AG04450 (cell line): ENCODE data around the gene APOL2. TPM values are rescaled to one million over a fixed set of nuclear protein-coding genes. Genes with fewer than 3 reads are reported as not detected.

Experiments
- CTCF ChIA-PET: fragments of 300-600, 350-600 bp; formaldehyde crosslinking; extraction: SDS; loops from one replicate; lab custom pipeline; 2022; ENCODE audit warnings: antibody characterized with exemption, inconsistent platforms; lab: Charles Lee
- POLR2A ChIA-PET: fragments of 350-600 bp; formaldehyde crosslinking; extraction: SDS; loops from one replicate; lab custom pipeline; 2021; ENCODE audit warnings: antibody characterized with exemption, inconsistent platforms; lab: Yijun Ruan, JAX
- DNase-seq: peaks from one replicate; pipeline ENCODE4 v3.0.0-alpha.2; 2011; ENCODE audit warnings: low read depth, low spot score
- H3K27ac ChIP-seq: one replicate; pipeline ENCODE4 v1.5.1; 2012; ENCODE audit warnings: low read depth, low read length, control low read depth
- H3K27me3 ChIP-seq: one replicate; pipeline ENCODE4 v1.6.0; 2012; ENCODE audit warnings: low read length; ENCODE audit not compliant: control insufficient read depth, insufficient read depth
- H3K4me3 ChIP-seq: 2 replicates; pipeline ENCODE4 v1.5.1; 2011; ENCODE audit warnings: mild to moderate bottlenecking, low read depth, low read length, control low read depth
- H3K9me3 ChIP-seq: 2 replicates; pipeline ENCODE4 v1.5.1; 2012; ENCODE audit warnings: low read length; ENCODE audit not compliant: control insufficient read depth, insufficient read depth
- CTCF ChIP-seq: IDR thresholded peaks from 2 replicates; pipeline ENCODE4 v1.5.1; 2011; ENCODE audit warnings: low read depth, low read length, control low read depth, inconsistent platforms
- polyA plus RNA-seq: library from polyadenylated mRNA; depleted of rRNA; stranded (reverse); fragments of >200 nt; gene quantifications from 2 replicates; pipeline ENCODE4 v1.2.3, GENCODE V29; 2011

APOL2 gene
- polyA plus RNA-seq, 1 experiment = 19.7 TPM

GRCh38 chr22:36225333-36225922 lies 13.9 kb downstream of the APOL2 start:
- DNase-seq = no peak
- no peak overlapping the region for H3K4me3 ChIP-seq
- H3K9me3 ChIP-seq = no peaks in the 10 kb centered on the region
- no peak for TF ChIP-seq CTCF
- H3K27me3 ChIP-seq = peaks cover 8% of the 10 kb centered on the region
- ChIA-PET CTCF (no interaction called here), POLR2A (no interaction called here)
- H3K27ac ChIP-seq = no peak overlapping the region

- ChIA-PET CTCF (no interaction called here), POLR2A (no interaction called here)
Observed at GRCh38 chr22:36224245-36224644, 15.1 kb downstream of the APOL2 start.

GRCh38 chr22:36223504-36223903 lies 15.8 kb downstream of the APOL2 start:
- DNase-seq = no peak
- no peak for TF ChIP-seq CTCF
- no peak overlapping the region for H3K27ac ChIP-seq
- no peaks in the 10 kb centered on the region for H3K9me3 ChIP-seq
- H3K27me3 ChIP-seq = peaks cover 12% of the 10 kb centered on the region
- ChIA-PET POLR2A (no interaction called here), CTCF (no interaction called here)
- H3K4me3 ChIP-seq = no peak overlapping the region

More at GRCh38 chr22:36224245-36224644, 15.1 kb downstream of the APOL2 start:
- H3K27me3 ChIP-seq = peaks cover 8% of the 10 kb centered on the region
- H3K27ac ChIP-seq = no peak overlapping the region
- no peak for DNase-seq
- no peak overlapping the region for H3K4me3 ChIP-seq
- TF ChIP-seq CTCF = no peak
- no peaks in the 10 kb centered on the region for H3K9me3 ChIP-seq

GRCh38 chr22:36222887-36223450 lies 16.4 kb downstream of the APOL2 start:
- H3K9me3 ChIP-seq = no peaks in the 10 kb centered on the region
- TF ChIP-seq CTCF = no peak
- H3K27me3 ChIP-seq = peaks cover 16% of the 10 kb centered on the region
- H3K27ac ChIP-seq = no peak overlapping the region
- no peak for DNase-seq
- ChIA-PET POLR2A (no interaction called here), CTCF (no interaction called here)
- no peak overlapping the region for H3K4me3 ChIP-seq
